GM18526 (cell line): Measurements from ENCODE around the gene ST7L.
A peak's percentile ranks its signal among the peaks of the same experiment; 100 is the strongest.

ENCODE experiments used
- POLR2A ChIP-seq: IDR thresholded peaks from 3 replicates; pipeline ENCODE4 v1.6.1; 2011; ENCODE audit not compliant: insufficient read length; ENCODE audit errors: extremely low read depth

The ST7L gene

GRCh38 chr1:112625696-112626095 is 6.8 kb upstream of the ST7L start:
- no peak for TF ChIP-seq POLR2A

GRCh38 chr1:112620377-112620695 is 1.4 kb upstream of the ST7L start:
- TF ChIP-seq POLR2A = no peak

DNA sequence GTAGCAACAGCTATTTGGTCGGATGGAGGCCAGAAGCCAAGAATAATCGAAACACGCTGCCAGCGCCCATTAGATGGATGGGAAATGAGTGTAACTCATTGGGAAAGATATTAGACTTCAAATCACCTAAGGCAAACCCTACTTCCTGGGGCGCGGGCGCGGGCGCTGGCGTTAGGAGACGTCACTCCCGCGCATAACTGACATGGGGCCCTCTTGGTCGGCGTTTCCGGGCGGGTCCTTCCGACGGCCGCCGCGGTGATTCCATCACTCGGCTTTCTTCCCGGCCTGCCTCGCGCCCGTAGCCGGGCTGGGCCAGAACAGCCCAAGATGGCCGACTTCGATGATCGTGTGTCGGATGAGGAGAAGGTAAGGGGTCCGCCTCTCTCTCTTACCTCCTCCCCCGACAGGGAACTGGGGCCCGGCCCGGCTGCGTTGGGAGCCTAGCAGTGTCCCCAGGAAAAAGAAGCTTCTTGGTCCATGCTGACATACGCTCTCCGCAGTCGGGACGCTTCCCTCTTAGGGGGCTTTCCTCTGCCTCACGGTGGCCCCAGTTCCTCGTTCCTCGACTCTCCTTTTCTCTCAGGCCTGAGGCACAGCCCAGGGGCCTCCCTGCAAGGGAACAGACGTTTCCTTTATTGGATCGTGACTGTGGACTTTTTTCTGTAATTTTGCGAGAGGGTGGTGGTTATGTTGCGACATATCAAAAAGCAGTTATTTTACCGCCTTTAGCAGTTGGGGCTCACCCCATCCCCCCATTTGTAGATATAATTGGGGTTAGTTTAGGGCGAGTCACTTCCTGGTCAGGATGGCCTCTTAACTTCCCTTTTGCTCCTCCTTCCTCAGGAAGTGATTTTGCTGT is 806 bp upstream of the ST7L start, which contains the start of gene CAPZA1:
CAPZA1 (plus strand) TSS at position 315 of the 859 bp plus-strand sequence; CDS start at position 328, 13 bp downstream.
- peak; percentile 97 for TF ChIP-seq POLR2A

DNA sequence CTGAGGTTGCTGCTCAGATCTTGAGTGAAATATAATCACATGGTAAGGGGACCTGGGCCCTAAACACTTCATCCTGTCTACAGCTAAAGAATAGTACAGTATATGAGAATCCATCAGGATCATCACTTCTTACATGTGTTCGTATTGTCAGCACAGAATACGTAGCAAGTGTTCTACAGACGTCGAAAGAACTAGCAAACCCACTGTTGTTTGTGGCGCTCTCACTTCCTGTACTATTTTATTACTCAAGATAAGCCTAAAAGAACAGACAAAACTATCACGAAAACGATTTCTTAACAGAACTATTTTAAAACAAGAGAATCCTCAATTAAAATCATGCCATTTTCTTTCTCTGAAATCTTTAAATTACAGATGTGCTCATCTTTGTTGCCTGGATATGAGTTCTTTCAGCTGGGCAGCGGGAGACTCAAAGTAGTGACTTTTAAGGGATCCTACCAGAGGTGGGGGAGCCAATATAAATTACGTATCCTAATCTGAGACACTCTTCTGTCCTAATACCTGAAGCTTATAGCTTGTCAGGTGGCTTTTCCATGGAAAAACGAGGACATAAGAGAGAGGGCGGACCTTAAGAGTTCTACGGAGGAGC is 724 bp downstream of the ST7L start:
- no peak for TF ChIP-seq POLR2A

DNA sequence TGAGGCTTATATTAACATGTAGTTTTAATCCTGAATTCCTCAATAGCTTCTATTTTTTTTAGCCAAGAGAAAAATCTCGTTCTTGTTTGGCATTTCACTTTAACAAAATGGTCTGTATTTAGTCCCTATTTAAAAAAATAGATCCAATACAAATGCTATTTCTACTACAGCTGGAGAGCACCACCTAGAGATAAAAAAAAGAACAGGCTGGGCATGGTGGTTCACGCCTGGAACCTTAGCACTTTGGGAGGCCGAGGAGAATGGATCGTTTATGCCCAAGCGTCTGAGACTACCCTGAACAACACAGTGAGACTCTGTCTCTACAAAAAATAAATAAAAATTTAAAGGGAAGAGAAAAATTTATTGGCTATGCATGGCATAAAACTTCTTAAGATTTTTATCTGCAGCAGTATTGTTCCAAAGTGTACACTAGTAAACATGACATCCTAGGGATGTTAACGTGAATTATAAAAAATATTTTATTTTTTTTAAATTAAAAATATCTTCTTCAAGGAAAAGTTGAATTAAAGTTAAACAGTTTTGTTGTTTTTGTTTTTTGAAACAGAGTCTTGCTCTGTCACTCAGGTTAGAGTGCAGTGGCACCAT is 4.4 kb downstream of the ST7L start:
- TF ChIP-seq POLR2A = no peak

DNA sequence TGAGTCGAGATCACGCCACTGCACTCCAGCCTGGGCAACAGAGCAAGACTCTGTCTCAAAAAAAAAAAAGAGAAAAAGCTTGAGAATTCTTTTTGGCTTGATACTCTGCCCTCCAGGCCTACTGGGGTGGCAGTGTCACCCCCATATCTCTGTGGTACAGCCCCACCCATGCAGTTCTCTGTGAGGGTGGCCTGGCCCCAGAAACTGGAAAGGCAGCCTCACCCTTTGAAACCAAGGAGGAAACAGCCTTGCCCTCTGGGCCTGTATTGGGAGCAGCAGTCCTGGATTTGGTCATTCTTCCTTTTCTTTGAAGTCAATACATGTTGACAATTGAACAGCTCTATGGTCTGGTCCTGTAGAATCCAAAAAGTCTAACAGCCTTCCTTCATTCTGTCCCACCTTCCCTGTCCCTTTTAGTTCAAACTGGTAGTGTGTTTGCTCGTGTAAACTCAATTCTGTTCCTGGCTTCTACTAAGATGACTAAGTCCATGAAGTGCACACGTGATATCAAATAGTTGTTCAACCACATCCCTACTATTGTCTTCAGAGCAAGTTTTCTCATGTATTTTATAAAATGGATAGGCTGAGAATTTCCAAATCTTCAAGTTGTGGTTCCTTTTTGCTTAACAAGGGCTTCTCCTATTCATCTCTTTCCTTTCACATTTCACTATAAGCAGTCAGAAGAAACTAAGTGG is 13.2 kb downstream of the ST7L start:
- TF ChIP-seq POLR2A = no peak

GRCh38 chr1:112603541-112603940 is 15.4 kb downstream of the ST7L start:
- no peak for TF ChIP-seq POLR2A

- TF ChIP-seq POLR2A = no peak
These were observed 15.9 kb downstream of the ST7L start for GRCh38 chr1:112603012-112603411.

GRCh38 chr1:112599477-112599876 is 19.5 kb downstream of the ST7L start:
- TF ChIP-seq POLR2A = no peak

GRCh38 chr1:112594208-112594876 is 24.6 kb downstream of the ST7L start:
- no peak for TF ChIP-seq POLR2A

DNA sequence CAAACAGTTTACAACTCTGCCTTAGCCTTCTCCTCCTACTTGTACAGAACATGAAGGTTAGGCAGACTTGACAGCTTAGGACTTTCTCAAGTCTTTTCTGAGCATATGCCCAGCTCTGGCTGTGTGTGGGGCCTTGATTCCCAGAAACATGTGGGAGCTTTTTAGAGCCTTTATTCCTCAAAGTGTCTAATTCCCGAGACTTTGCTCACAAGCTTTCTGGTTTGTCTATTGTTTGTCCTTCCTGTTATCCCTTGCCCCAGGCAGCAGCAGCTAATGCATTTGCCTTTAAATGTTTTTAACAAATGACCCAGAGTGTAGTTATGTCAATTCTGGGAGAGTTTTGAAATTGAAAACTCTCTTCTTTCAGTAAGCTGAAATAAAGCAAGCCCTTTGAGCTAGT is 29.2 kb downstream of the ST7L start:
- TF ChIP-seq POLR2A = no peak

DNA sequence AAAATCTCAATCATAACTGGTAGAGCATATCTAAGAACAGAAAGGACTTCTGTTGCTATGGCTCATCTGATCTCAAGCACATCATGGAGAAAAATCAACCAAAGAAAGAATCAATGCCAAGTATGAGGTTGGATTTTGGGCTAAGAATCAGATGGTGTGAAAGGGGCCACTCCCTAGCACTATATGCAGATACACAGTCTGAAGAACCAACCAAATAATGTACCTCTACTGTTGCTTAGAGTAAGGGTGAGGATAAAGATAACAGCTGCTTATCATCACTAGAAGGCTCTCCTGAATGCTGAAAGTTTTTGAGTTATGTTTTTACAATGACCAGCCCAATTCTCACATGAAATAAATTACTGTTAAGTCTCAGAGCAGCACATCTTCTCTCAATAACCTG is 35.6 kb downstream of the ST7L start:
- TF ChIP-seq POLR2A = no peak

DNA sequence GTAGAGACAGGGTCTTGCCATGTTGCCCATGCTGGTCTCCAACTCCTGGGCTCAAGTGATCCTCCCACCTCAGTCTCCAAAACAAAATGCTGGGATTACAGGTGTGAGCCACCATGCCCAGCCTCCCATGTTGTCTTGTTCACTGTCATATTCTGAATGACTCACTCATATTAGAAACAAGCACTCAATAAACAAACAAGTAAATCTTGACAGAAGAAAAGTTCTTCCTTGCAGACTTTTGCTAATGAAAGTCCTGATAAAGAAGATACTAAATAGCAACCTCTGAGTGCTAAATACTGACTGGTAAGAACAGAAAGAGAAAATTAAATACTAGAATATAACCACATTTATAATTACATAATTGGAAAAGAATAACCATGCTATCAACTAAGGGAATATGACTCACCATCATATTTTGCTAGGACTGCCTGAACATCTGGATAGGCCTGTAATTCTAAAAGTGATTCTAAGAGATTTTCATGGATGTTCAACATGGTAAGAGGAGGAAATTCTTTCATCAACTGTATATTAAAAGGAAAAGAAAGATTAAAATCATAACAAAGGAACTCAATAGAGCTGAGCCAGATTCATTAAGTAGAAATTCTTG is 37.3 kb downstream of the ST7L start:
- no peak for TF ChIP-seq POLR2A

GRCh38 chr1:112579801-112580510 is 39.0 kb downstream of the ST7L start:
- TF ChIP-seq POLR2A = no peak
